ENCODE data around the gene CLCF1.
A peak's percentile ranks its signal among the peaks of the same experiment; 100 is the strongest.

The CLCF1 gene

DNA sequence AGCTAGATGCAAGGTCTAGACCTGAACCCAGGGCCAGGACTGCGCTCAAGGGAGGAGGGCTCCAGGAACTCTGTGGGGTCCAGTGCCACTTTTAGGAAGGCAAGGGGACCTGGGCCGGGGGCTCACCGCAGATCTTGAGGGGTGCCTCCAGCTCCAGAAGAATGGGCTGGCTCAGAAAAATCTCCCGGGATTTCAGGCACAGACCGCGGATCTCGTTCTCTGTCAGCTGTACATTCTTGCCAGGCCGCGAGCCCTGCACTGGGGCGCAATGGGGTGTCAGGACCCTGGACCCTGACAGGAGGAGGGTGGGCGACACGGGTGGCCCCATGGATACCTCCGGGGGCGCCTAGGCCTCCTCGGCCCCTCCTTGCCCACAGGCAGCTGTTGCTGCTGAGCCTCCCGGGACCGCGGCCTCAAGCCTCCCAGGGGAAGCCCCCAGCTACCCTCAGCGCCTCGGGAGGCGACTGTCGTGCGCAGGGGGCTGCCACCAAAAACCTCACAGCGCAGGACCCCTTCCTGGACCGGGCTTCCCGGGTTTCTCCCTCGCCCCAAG, 27.6 kb upstream of the CLCF1 start:
- ChIA-PET POLR2A (ENCODE audit: low non-redundant PET) (interaction anchor here (0.6 to 2.4 kb wide), 6 partner anchors 9 to 104 kb away, joined by 3 to 14 read pairs (median 6); partner anchors contain the start of genes RAD9A, RPS6KB2 and TMEM134), CTCF (interaction anchor here (0.6 to 2.0 kb wide), 14 partner anchors 9 to 105 kb away, joined by 3 to 13 read pairs (median 4); partner anchors contain the start of genes CABP4, RAD9A and RPS6KB2)
- DNase-seq (ENCODE audit: low spot score), result no peak
- peak overlapping the region; percentile 94 for H3K27ac ChIP-seq
- no peak for TF ChIP-seq CTCF (conservative IDR thresholded peaks at IDR 0.05; ENCODE audit: low read depth)

DNA sequence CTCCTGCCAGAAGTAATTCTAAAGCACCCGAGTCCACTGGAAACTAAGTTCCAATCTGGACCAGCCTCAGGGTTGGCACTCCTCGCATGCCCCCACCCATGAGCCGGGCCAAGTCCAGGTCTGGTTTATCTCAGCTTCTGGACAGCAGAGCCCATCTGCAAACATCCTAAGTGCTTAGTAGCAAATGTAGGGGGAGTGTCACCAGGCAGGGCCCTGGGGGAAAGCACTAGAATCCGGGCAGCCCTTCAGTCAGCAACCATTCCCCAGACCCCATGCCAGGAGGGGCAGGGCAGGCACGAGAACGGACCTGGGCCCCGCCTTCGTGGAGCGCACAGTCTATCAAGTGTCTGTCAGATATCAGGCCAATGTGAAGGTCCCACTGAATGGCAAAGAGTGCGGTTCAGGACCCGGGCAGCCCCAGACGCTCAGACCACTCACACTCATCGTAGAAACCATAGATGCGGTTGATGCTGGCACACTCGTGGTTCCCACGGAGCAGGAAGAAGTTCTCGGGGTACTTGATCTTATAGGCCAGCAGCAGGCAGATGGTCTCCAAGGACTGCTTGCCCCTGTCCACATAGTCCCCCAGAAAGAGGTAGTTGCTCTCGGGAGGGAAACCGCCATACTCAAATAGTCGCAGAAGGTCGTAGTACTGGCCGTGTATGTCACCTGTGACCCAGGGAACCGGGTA, 27.0 kb upstream of the CLCF1 start:
- no peak for DNase-seq (ENCODE audit: low spot score)
- ChIA-PET CTCF (interaction anchor here (0.5 to 1.8 kb wide), 8 partner anchors 8 to 546 kb away, joined by 4 to 13 read pairs (median 6); partner anchors contain the start of genes CABP4, RAD9A and RPS6KB2), POLR2A (ENCODE audit: low non-redundant PET) (interaction anchor here (0.6 to 2.4 kb wide), 3 partner anchors 9 to 68 kb away, joined by 3 to 14 read pairs (median 11); partner anchors contain the start of genes RAD9A and TMEM134)
- peak overlapping the region; percentile 94 for H3K27ac ChIP-seq
- TF ChIP-seq CTCF (conservative IDR thresholded peaks at IDR 0.05; ENCODE audit: low read depth), result no peak

GRCh38 chr11:67398661-67399563, 25.5 kb upstream of the CLCF1 start:
- no peak for TF ChIP-seq CTCF (conservative IDR thresholded peaks at IDR 0.05; ENCODE audit: low read depth)
- ChIA-PET POLR2A (ENCODE audit: low non-redundant PET) (no interaction called here), CTCF (interaction anchor here (0.6 kb wide), 1 partner anchor 28 kb away, joined by 6 read pairs; no protein-coding TSS in a partner anchor)
- DNase-seq (ENCODE audit: low spot score), result no peak
- H3K27ac ChIP-seq, result peak overlapping the region; percentile 94

DNA sequence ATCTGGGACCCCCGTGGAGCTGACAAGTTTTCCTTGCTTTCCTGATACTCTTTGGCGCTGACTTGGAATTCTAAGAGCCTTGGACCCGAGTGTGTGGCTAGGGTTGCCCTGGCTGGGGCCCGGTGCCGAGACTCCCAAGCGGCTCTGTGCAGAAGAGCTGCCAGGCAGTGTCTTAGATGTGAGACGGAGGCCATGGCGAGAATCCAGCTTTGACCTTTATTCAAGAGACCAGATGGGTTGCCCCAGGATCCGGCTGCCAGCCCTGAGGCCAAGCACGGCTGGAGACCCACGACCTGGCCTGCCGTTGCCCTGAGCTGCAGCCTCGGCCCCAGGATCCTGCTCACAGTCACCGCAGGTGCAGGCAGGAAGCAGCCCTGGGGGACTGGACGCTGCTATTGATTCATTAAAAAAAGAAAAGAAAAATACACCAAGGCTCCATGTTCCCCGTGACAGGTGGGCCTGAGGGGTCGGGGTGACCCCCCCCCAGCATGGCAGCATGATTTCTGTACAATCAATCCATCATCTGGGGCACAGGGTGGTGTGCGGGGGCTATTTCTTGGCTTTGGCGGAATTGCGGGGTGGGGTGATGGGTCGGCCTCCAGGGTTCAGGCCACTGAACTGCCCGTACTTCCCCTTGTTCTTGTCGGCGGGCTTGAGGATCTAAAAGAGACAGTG, 24.7 kb upstream of the CLCF1 start:
- H3K27ac ChIP-seq, result peak overlapping the region; percentile 94
- ChIA-PET CTCF (no interaction called here), POLR2A (ENCODE audit: low non-redundant PET) (no interaction called here)
- no peak for TF ChIP-seq CTCF (conservative IDR thresholded peaks at IDR 0.05; ENCODE audit: low read depth)
- no peak for DNase-seq (ENCODE audit: low spot score)

DNA sequence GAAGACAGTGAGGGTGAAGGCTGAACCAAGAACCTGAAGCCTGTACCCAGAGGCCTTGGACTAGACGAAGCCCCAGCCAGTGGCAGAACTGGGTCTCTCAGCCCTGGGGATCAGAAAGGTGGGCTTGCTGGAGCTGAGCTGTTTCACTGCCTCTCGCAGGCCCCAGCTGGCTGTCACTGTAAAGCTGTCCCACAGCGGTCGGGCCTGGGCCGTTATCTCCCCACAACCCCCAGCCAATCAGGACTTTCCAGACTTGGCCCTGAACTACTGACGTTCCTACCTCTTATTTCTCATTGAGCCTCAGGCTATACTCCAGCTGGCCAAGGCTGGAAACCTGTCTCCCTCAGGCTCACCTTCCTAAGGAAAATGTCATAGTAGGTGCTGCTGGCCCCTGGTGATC, 24.1 kb upstream of the CLCF1 start:
- no peak for TF ChIP-seq CTCF (conservative IDR thresholded peaks at IDR 0.05; ENCODE audit: low read depth)

More for the DNA sequence above, 24.1 kb upstream of the CLCF1 start:
- ChIA-PET POLR2A (ENCODE audit: low non-redundant PET) (no interaction called here), CTCF (no interaction called here)
- no peak for DNase-seq (ENCODE audit: low spot score)
- H3K27ac ChIP-seq, result peak overlapping the region; percentile 94
